Mesodermal cell (in vitro differentiated cells): Measurements from ENCODE around the gene MTARC2.

Experiments used
- H3K27ac ChIP-seq: 2 replicates; pipeline ENCODE4 v1.7.0; 2013; ENCODE audit warnings: mild to moderate bottlenecking, low read depth, low read length, moderate library complexity; ENCODE audit not compliant: severe bottlenecking
- H3K36me3 ChIP-seq: 2 replicates; pipeline ENCODE4 v1.7.1; 2013; ENCODE audit warnings: mild to moderate bottlenecking, low read length, moderate library complexity; ENCODE audit not compliant: control insufficient read depth, insufficient read depth
- H3K4me1 ChIP-seq: one replicate; pipeline ENCODE4 v1.7.1; 2013; ENCODE audit warnings: mild to moderate bottlenecking, low read length; ENCODE audit not compliant: insufficient read depth, control insufficient read depth, poor library complexity, severe bottlenecking
- H3K4me3 ChIP-seq: 2 replicates; pipeline ENCODE4 v1.7.0; 2013; ENCODE audit warnings: low read length, control low read depth, mild to moderate bottlenecking; ENCODE audit not compliant: insufficient read depth, poor library complexity, severe bottlenecking; ENCODE audit errors: extremely low read depth
- H3K9me3 ChIP-seq: 2 replicates; pipeline ENCODE4 v1.7.1; 2013; ENCODE audit warnings: mild to moderate bottlenecking, low read length, moderate library complexity; ENCODE audit not compliant: control insufficient read depth
- WGBS, 2 experiments: methylation state at CpG; one replicate each; pipeline ENCODE4 v1.1.5; 2013; ENCODE audit warnings: missing lambda C conversion rate in 2 of 2; ENCODE audit not compliant: insufficient coverage in 2 of 2; 5-methylcytosine and 5-hydroxymethylcytosine counted together

MTARC2 gene

DNA sequence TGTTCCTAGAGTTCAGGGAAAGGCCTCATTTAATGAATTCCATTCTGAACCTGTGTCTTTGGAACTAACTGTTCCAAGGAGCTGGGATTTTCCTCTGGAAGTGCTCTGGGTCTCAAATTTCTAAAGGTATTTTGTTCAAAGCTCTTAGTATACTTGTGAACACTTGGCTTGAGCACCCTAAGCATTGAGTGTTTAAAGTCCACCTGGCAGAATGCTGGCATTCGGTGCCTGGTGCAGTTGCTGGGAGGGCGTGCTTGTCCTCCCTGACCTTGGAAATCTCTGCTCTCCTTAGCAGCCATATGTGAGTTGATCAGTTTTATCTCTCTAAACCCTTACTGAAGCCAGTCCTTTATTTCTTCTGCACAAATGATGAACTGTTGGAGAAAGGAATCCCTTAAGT lies 3.0 kb downstream of the MTARC2 start:
- 100% methylated on average over 2 of the region's 2 CpGs; no CpG with 5 or more reads in 1 of the 2 experiments for WGBS, 2 experiments
- no peaks in the 10 kb centered on the region for H3K36me3 ChIP-seq
- no peaks in the 10 kb centered on the region for H3K9me3 ChIP-seq
- H3K4me3 ChIP-seq = no peak overlapping the region
- no peak overlapping the region for H3K27ac ChIP-seq
- H3K4me1 ChIP-seq = no peaks in the 10 kb centered on the region

DNA sequence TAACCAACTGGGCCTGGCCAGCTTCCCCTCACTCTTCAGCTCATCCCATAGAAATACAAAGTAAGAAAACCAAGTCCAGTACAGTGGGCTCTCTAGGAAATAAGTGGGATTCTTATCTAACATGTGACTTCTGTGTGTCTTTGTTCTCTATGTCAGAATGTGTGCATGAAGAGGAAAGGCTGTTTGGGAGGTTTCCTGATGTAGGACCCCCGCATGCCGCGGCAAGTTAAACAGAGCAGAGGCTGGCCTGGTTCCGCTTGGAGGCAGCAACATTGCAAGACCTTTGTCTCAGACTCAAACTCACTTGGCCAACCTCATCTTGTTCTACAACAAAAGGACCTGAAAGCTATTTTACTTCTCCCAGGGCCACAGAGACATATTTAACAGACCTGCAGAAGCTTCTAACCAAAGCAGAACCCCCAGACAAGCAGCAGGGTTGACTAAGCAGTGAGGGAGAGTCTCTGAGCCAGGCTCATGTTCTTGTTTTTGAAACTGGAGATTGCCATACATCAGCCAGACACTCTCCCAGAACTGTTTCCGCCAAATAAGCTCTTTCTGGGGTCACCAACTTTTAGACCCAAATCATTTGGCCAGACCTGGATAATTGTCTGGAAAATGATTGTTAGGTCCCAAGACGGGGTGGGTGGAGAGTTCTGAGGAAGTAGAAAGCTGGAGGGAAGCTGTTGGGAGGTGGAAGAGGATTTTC lies 6.2 kb downstream of the MTARC2 start:
- Histone ChIP-seq H3K27ac (no peak overlapping the region), H3K9me3 (no peaks in the 10 kb centered on the region), H3K4me3 (no peak overlapping the region), H3K4me1 (no peaks in the 10 kb centered on the region), H3K36me3 (no peaks in the 10 kb centered on the region)
- 85 to 91% methylated on average over 2 to 4 of the region's 6 CpGs for WGBS, 2 experiments

DNA sequence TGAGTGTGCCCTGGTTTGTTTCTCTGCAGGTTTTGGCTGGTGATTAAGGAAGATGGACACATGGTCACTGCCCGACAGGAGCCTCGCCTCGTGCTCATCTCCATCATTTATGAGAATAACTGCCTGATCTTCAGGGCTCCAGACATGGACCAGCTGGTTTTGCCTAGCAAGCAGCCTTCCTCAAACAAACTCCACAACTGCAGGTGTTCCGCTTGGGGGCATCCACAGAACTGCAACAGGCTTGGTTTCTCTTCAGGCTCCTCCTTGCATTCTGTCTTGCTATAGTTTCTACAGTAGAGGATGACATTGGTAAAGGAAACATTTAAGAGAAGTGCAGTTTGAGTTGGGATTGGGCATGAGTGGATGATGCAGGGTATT lies 6.8 kb downstream of the MTARC2 start:
- Histone ChIP-seq H3K4me3 (no peak overlapping the region), H3K27ac (no peak overlapping the region), H3K36me3 (no peaks in the 10 kb centered on the region), H3K9me3 (no peaks in the 10 kb centered on the region), H3K4me1 (no peaks in the 10 kb centered on the region)
- 93 to 96% methylated on average over 3 of the region's 4 CpGs for WGBS, 2 experiments

DNA sequence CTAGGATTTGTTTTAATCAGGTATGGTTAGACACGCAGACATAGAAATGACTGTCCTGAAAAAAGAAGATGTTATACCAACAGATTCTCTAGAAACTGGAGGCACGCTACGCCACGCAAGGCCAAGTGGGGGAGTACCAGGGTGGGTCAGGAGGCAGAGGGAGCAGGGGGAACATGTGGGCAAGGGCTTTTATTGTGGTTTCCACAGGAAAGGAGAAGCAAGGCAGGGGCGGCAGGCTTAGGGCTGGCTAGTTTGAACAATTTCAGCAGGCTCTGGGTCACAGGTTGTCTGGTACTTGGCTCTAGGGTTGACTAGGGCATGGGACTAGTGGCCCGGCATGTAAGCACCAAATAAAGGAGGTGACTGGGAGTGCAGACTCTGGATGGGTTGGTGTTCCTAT lies 7.2 kb downstream of the MTARC2 start:
- Histone ChIP-seq H3K27ac (no peak overlapping the region), H3K36me3 (no peaks in the 10 kb centered on the region), H3K4me3 (no peak overlapping the region), H3K9me3 (no peaks in the 10 kb centered on the region), H3K4me1 (no peaks in the 10 kb centered on the region)
- WGBS, 2 experiments = 95 to 96% methylated on average over 5 to 6 of the region's 6 CpGs

DNA sequence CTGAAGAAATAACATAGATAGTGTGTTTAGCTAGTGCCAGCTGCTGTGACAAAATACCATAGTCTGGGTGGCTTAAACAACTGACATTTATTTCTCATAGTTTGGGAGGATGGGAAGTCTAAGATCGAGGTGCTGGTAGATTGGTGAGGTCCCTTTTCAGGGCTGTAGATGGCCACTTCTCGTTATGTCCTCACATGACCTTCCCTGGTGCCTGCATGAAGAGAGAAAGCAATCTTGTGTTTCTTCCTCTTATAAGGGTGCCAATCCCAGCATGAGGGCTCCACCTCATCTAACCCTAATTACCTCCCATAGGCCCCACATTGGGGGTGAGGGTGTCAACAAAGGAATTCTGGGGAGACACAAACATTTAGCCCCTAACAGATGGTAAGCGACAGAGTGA lies 9.3 kb downstream of the MTARC2 start:
- WGBS, 2 experiments = 83% methylated on average over 1 of the region's 3 CpGs; no CpG with 5 or more reads in 1 of the 2 experiments

DNA sequence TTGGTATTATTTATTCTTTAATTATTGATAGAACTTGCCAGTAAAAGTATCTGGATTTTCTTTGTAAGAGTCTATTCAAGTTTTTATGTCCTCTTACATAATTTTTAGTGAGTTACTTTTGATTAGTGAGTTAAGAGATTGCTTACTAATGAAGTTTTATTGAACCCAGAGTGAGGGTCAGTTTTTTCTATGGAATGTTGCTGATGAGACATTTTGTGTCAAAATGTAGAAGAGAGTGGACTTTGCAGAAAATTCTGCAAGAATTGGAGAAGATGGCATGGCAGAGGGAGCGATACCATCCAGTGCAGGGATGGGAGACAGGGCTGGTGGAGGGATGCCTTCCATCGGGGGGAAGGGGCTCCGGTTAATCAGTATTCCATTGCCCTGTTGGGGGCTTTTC lies 11.0 kb downstream of the MTARC2 start:
- no peaks in the 10 kb centered on the region for H3K36me3 ChIP-seq
- H3K9me3 ChIP-seq = no peaks in the 10 kb centered on the region
- WGBS, 2 experiments = 93 to 100% methylated on average over 3 of the region's 3 CpGs
- H3K27ac ChIP-seq = no peak overlapping the region
- no peak overlapping the region for H3K4me3 ChIP-seq
- H3K4me1 ChIP-seq = no peaks in the 10 kb centered on the region

More for the DNA sequence above, 9.3 kb downstream of the MTARC2 start:
- no peak overlapping the region for H3K27ac ChIP-seq
- H3K9me3 ChIP-seq = no peaks in the 10 kb centered on the region
- no peaks in the 10 kb centered on the region for H3K4me1 ChIP-seq
- H3K4me3 ChIP-seq = no peak overlapping the region
- H3K36me3 ChIP-seq = no peaks in the 10 kb centered on the region

DNA sequence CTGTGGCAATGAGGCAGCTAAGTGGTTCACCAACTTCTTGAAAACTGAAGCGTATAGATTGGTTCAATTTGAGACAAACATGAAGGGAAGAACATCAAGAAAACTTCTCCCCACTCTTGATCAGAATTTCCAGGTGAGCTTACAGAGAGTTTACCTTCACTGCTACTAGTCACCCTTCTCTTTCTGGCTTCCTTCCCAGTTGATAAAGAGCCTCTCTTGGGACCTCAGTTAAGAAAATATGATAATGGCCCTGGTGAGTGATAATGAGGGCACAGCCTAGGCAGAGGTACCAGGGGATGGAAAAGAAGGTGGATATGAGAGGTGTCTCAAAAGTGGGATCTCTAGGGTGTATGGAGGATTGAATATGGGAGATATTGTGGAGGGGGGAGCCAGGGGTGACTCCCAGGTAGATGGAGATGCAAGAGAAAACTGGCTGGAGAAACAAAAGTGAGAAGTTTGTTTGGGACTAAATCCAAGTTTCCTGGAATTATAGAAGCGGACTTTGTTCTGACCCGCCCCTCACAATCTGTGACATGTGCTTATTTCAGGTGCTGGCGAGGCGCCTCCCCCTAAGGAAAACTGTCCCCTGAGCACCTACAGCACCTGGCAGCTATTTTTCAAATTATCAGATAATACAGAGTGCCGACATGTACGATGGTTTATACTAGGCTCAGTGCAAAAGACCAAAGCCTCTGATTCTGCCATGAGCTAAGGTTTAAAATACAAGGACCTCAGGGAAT lies 13.7 kb downstream of the MTARC2 start:
- no peak overlapping the region for H3K27ac ChIP-seq
- WGBS, 2 experiments = 89 to 93% methylated on average over 7 of the region's 7 CpGs
- no peak overlapping the region for H3K4me3 ChIP-seq
- H3K36me3 ChIP-seq = no peaks in the 10 kb centered on the region
- H3K9me3 ChIP-seq = no peaks in the 10 kb centered on the region
- H3K4me1 ChIP-seq = no peaks in the 10 kb centered on the region

DNA sequence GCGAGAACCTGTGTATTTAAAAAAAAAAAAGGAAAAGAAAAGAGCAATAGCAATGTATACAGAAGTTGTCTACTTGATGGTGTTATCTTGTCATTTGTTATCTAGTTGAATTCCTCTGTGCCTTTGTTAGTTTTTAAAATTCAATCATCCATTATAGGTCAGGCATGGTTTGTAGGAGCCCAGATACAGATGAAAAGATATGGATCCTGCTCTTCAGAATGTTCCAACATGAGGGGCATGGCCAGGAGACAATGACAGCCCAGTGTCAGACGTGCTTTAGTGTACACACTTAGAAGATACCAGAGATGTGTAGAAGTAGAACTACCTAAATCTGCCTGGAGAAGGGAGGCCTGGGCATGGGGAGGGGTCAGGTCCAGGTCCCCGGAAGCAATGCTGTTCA lies 16.6 kb downstream of the MTARC2 start:
- no peak overlapping the region for H3K27ac ChIP-seq
- peaks cover 3% of the 10 kb centered on the region for H3K4me1 ChIP-seq
- 87 to 100% methylated on average over 1 to 3 of the region's 3 CpGs for WGBS, 2 experiments
- H3K36me3 ChIP-seq = no peaks in the 10 kb centered on the region
- no peaks in the 10 kb centered on the region for H3K9me3 ChIP-seq
- H3K4me3 ChIP-seq = no peak overlapping the region

DNA sequence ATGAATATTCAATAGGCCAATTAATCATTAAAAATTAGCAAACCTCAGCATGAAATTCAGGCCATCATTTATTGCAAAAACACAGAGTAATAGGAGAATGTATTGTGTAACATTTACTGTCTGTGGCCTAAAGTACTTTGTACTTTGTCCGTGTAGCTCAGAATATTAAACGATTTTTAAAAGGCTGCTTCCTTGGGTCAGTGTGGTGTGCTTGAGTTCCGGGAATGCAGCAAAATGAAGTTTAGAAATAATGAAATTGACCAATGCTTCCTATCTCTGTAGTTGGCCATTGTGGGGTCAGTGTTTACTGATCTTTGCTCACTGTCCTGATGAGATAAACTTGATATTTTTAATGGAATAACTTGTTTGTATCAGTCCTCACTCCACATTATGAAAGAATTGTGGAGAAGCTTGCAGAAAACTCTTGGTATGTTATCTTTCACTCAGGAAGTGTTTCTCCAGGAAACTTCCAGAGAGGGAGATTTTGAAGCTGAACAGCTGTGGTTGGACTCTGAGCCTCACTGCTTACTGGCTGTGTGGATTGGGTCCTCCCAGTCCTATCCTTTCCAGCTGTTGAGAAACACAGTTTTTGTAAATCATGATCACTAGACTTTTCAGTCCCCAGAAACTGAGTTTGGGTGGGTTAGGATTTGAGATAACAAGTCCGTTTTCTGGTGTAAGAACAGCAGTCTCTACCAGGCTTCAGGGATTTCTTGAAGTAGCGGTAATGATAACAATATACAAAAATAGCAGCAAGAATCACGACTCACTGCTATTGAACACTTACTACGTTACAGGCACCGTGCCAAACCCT lies 19.4 kb downstream of the MTARC2 start:
- Histone ChIP-seq H3K4me1 (peaks cover 3% of the 10 kb centered on the region), H3K9me3 (no peaks in the 10 kb centered on the region), H3K36me3 (no peaks in the 10 kb centered on the region), H3K4me3 (no peak overlapping the region), H3K27ac (no peak overlapping the region)
- WGBS, 2 experiments = 85 to 86% methylated on average over 5 to 6 of the region's 8 CpGs

DNA sequence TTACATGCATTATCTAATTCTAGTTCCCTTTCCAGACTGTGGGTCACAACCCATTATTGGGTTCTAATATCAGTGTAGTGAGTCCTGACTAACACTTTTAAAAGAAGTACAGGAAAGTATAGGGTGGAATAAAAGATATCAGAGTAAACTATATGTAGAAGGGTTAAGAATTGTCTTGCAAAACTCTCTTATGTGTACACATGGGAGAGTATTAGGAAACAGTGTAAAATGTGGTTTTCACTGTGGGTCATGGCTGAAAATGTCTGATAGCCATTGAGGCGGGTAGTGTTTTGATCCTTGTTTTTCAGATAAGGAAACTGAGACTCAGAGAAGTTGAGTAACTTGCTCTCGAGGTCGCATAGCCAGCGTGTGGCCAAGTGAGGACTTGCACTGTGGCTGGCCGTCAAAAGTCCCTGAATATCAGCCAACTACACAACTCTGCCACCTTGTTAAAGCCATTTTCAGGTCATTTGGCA lies 20.0 kb downstream of the MTARC2 start:
- Histone ChIP-seq H3K27ac (no peak overlapping the region), H3K4me1 (peaks cover 3% of the 10 kb centered on the region), H3K9me3 (no peaks in the 10 kb centered on the region), H3K36me3 (no peaks in the 10 kb centered on the region), H3K4me3 (no peak overlapping the region)
- 83 to 84% methylated on average over 4 to 5 of the region's 5 CpGs for WGBS, 2 experiments
